Jurkat, Clone E6-1 (cell line): ENCODE data around the gene MINDY1. TPM values are rescaled to one million over a fixed set of nuclear protein-coding genes. Genes with fewer than 3 reads are reported as not detected.

Experiments used
- DNase-seq: peaks from one replicate; pipeline ENCODE4 v3.0.0-alpha.2; 2011; ENCODE audit warnings: low read depth, low spot score
- H3K4me3 ChIP-seq: 2 replicates; pipeline ENCODE4 v1.5.1; 2011; ENCODE audit warnings: mild to moderate bottlenecking, low read length, control low read depth, moderate library complexity
- polyA plus RNA-seq: library from polyadenylated mRNA; unstranded; fragments of >200 nt; gene quantifications from one replicate; pipeline ENCODE4 v1.2.1, GENCODE V29; 2012; ENCODE audit warnings: missing spikeins; ENCODE audit not compliant: insufficient read length, insufficient read depth

MINDY1 gene, protein sequence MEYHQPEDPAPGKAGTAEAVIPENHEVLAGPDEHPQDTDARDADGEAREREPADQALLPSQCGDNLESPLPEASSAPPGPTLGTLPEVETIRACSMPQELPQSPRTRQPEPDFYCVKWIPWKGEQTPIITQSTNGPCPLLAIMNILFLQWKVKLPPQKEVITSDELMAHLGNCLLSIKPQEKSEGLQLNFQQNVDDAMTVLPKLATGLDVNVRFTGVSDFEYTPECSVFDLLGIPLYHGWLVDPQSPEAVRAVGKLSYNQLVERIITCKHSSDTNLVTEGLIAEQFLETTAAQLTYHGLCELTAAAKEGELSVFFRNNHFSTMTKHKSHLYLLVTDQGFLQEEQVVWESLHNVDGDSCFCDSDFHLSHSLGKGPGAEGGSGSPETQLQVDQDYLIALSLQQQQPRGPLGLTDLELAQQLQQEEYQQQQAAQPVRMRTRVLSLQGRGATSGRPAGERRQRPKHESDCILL
- polyA plus RNA-seq = 1.6 TPM

DNA sequence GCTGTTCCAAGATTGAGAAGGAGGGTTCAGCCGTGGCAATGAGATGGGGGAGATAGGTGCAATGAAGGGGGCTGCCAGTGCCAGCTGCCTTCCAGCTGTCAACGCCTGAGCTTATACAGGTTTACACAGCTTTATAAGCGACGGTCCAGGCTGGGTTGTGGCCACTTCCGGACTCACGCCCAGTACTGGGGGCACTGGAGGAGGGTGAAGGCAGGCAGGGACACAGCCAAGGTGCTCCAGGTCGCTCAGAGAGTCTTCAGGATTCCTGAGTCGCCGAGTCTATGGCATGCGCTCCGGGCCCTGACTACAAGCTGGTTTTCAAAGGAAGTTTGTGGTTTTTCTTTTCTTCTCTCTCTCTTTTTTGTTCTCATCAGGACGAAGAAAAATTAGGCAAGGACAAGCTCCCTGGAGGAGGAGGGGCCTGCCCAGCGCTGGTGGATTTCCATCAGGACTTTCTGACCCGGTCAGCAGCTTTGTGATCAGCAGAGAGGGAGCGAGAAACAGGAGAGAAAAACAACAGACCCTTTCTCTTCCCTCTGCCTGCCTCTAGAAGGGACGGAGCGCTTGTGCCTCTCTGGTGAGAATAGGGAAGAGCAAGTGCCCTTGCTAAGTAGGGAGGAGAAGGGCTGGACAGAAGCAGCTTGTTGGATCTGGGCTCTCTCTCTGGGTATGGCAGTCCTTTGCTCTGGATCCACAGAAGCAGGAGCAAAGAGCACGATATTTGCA is at the start of gene MINDY1:
Gene MINDY1 (minus strand): TSS at position 576 of the 726 bp plus-strand sequence. CDS start 4,285 bp downstream, outside the sequence.
- peak; percentile 61 for DNase-seq
- H3K4me3 ChIP-seq = peak within 1 kb of the TSS; percentile 99

DNA sequence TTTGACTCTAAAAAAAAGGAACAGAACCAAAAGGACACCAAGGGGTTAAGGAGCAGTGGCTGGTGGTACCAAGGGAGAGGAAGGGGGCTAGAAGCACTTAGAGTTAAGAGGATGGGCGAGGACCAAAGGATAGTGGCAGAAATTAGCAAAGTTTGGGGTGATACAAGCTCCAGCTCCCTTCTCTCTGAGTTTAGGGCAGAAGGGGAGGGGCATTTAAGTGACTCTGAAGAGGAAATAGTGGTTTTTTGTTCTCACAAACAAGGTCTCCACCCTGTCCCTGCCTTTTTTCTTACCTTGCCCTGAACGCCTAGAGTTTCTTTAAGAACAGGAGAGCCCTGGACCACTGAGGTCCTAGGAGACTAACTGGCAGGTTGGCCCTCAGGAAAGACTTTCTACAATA is 49.4 kb upstream of the MINDY1 start:
- peak overlapping the region; percentile 13; the same call in 1 of the 2 replicates for H3K4me3 ChIP-seq
- peak; percentile 57 for DNase-seq

DNA sequence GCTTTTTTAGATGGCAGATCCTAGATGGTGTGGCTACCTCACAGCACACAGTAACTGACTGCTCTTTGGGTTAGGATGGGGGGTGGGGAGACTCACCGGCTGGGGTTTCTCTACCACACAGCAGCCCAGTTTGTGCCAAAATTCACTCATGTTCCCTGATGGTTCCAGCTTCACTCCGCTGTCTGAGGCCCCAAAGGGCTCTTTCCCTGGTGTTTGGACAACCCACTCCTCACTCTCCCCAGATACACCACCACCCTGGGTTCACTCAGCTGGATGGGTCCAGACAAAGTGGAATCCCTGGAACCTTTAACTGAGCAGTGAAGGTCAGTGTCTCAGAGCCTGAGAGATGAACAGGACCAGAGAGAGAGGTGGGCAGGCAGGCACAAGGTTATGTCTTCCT is 48.9 kb upstream of the MINDY1 start:
- no peak overlapping the region for H3K4me3 ChIP-seq

DNA sequence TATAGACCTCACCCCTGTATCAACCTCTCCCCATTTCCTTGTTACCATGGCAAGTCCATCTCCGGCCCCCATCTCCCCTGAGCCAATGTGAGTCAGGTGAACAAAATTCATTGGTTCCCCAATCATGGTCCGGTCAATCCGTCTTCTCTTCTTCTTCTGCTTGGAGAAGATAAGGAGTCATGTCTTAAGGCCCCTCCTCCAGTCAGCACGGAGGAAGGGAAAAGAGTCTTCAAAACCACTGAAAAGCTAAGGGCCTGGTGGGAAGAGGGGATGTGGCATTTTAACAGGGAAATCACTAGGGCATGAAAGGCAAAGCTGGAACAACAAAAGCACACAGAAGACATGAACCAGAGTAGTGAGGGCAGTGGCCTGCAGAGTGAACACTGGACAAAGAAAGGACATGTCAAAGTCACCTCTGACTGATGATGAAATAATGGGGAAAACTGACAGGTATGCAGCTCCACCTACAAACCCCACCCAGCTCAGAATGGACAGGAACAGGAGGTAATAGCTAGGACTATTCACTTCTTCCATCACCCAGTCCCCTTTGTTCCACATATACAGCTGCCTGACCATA is 48.4 kb upstream of the MINDY1 start:
- H3K4me3 ChIP-seq = no peak overlapping the region
- DNase-seq = no peak

More for the DNA sequence above, 48.9 kb upstream of the MINDY1 start:
- DNase-seq = no peak

DNA sequence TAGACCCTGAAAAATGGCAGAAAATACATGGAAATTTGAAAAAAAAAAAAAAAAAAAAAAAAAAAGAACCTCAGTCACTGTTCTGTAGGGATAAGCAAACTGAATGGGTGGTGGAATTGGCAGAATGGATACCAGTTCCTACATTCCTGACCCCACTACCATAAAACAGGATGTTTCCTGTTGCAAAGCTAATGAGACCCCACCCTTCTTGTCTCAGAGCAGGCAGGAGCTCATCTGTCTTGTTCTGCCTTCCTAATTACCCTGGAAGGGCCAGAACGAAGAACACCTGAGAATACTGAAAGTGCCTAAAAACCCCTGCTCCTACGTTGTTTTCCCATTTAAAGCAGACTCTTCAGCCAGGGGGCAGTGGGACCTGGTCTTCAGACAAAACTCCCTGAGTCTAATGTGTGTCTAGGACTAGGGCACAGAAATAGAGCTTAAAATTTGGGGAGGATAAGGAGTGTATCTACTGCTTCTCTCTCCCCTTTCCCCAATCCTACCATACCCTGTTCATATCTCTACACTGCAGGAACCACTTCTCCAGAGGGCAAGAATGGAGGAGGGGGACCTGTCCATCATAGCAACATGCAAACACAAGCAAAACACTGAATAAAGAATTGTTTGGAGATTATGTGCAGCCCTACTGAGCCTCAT is 44.8 kb upstream of the MINDY1 start:
- DNase-seq = no peak
- no peak overlapping the region for H3K4me3 ChIP-seq

DNA sequence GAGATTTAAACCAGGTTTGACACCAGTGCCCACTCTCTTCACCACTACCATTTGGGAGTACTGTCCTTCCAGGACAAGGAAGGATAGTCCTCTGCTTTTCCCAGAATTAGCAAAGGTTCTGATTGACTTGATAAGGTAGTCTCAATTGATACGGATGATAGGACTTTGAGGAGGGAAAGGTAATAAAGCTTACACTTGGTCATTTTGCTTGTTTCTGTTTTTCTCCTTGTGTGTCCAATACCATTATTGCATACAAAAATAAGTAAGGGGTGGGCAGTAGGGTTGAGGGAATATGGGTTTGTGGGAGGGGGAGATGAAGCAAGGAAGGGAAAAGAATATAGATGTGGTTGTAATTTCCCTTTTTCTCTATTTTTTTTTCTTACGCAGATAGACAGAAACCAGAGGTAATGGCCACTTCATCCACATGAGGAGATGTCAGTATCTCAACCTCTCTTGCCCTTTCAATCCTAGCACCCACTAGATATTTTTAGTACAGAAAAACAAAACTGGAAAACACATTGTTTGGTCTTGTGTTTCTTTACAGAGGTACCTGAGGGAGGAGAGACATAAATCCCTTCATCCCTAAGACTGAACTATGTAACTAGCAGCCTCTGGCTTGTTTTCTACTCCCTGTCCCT is 43.5 kb upstream of the MINDY1 start:
- no peak for DNase-seq
- no peak overlapping the region for H3K4me3 ChIP-seq

DNA sequence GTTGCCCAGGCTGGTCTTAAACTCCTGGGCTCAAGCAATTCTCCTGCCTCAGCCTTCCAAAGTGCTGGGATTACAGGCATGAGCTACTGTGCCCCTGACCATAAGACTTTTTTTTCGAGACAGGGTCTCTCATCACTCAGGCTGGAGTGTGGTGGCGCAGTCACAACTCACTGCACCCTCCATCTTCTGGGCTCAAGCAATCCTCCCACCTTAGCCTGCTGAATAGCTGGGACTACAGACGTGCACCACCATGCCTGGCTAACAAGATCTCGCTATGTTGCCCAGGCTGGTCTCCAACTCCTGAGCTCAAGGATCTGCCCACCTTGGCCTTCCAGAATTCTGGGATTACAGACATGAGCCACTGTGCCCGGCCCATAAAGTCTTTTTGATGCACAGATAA is 42.8 kb upstream of the MINDY1 start:
- H3K4me3 ChIP-seq = no peak overlapping the region
- no peak for DNase-seq

DNA sequence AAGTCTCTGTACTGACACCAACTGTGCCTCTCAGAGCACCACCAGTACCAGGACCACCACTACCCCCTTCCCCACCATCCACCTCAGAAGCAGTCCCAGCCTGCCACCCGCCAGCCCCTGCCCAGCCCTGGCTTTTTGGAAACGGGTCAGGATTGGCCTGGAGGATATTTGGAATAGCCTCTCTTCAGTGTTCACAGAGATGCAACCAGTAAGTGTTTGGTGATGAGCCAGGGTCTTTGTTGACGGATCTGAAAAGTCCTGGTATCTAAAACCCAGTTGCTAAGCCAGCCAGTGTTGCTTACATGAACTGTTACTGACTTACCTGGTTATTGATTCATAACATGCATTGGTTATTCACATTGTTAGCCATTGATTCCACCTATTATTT is 41.9 kb upstream of the MINDY1 start:
- DNase-seq = no peak
- no peak overlapping the region for H3K4me3 ChIP-seq

DNA sequence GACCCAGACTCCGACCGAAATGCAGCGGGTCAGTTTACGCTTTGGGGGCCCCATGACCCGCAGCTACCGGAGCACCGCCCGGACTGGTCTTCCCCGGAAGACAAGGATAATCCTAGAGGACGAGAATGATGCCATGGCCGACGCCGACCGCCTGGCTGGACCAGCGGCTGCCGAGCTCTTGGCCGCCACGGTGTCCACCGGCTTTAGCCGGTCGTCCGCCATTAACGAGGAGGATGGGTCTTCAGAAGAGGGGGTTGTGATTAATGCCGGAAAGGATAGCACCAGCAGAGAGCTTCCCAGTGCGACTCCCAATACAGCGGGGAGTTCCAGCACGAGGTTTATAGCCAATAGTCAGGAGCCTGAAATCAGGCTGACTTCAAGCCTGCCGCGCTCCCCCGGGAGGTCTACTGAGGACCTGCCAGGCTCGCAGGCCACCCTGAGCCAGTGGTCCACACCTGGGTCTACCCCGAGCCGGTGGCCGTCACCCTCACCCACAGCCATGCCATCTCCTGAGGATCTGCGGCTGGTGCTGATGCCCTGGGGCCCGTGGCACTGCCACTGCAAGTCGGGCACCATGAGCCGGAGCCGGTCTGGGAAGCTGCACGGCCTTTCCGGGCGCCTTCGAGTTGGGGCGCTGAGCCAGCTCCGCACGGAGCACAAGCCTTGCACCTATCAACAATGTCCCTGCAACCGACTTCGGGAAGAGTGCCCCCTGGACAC is 41.4 kb upstream of the MINDY1 start:
- DNase-seq = no peak
- H3K4me3 ChIP-seq = peak overlapping the region; percentile 37

DNA sequence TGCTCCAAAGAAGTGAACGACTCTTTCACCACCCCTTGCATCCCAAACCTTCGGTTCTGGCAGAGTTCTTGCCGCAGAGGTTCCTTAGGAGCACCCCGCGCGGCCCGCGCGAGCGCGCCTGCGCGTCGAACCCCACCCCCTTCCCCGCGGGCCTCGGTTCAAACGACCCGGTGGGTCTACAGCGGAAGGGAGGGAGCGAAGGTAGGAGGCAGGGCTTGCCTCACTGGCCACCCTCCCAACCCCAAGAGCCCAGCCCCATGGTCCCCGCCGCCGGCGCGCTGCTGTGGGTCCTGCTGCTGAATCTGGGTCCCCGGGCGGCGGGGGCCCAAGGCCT is 40.9 kb upstream of the MINDY1 start, which contains the start of gene C1orf56:
Gene C1orf56 (plus strand): TSS at position 161 of the 334 bp plus-strand sequence. CDS start 97 bp downstream, at position 258.
- peak within 1 kb of the TSS; percentile 37 for H3K4me3 ChIP-seq
- no peak for DNase-seq

DNA sequence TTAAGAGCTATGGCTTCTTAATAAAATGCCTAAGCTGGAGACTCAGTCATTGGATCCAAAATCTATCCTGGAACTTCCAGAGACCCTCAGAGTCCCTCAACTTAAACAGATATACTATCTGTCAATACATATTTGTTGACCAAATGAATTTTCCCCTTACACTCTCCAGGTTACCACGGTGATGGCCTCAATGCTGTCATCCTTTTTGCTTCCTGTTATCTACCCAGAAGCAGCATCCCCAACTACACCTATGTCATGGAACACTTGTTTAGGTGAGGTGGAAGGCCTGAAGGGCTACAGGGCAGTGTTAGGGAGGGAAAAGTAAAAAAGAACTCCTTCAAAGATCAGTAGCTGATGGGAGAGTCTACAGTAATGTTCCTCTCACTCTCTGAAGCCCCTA is 36.5 kb upstream of the MINDY1 start:
- no peak for DNase-seq
- H3K4me3 ChIP-seq = no peak overlapping the region

DNA sequence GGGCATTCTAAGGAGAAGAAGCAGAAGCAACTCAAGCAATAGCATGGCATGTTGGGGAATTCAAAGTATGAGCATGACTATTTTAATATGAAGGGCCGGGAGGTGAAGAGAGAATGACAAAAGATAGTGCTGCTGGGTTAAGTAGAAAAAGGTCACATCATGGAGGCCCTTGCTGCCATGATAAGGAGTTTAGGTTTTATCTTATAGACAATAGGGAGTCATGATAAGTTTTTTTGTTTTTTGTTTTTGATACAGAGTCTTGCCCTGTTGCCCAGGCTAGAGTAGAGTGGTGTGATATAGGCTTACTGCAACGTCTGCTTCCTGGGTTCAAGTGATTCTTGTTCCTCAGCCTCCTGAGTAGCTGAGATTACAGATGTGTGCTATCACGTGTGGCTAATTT is 32.8 kb upstream of the MINDY1 start:
- no peak for DNase-seq
- no peak overlapping the region for H3K4me3 ChIP-seq

DNA sequence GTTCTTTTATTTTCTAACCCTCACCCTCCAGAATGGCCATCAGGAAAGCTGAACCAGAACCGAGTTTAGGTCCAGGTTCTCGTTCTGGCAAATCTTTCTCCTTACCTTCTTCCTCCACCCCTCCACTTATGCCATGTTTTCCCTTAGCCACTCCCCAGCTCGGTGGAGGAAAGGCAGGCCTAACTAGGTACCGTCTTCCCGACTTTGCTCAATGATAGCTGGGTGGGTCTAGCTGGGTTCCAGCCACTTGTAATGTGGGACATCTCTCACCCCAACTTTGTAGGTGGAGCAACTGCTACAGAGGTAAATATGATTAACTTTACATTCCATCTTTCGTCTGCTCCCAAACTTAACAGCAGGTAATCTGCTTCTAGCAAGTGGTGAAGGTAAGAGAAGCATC is 30.3 kb upstream of the MINDY1 start:
- no peak for DNase-seq
- no peak overlapping the region for H3K4me3 ChIP-seq

DNA sequence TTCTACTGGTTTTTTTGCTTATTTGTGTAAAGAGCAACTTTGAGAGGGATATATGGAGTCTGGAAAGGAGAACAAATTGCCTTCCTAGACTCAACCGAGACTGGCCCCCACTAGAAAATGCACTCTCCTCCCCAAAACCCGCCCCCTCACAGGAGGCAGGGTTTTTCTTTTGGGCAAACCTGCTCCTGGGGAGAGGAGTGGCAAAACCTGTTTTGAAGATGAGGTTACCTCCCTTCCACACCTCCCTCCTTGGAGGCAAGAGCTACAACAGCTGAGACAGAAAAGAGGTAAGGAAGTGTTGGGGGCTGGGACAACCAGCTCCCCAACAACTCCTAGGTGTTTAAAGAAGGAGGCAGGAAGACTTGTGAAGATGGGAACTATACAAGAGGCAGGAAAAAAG is 29.7 kb upstream of the MINDY1 start, which contains the start of gene BNIPL:
Gene BNIPL (plus strand): TSS at position 231 of the 400 bp plus-strand sequence. CDS start 140 bp downstream, at position 371.
- no peak for DNase-seq
- no peak within 1 kb of the TSS for H3K4me3 ChIP-seq

DNA sequence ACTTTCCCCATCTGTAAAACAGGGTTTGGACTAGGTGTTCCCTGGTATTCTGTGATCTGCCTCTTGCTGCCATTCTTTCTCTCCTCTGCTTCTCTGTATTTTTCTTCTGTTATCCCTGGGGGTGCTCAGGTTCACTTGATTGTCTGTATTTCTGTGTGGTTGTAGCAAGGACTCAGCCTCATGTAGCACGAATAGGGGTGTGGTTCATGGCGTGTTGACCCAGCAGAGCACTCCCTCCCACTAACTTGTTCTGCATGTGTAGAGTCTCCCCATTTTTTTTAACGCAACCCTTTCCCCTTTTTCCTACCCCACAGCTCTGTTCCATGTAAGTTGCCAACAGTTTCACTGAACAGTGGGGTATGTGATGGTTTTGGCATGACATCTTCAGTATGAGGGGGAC is 28.5 kb upstream of the MINDY1 start:
- no peak for DNase-seq
- H3K4me3 ChIP-seq = no peak overlapping the region

DNA sequence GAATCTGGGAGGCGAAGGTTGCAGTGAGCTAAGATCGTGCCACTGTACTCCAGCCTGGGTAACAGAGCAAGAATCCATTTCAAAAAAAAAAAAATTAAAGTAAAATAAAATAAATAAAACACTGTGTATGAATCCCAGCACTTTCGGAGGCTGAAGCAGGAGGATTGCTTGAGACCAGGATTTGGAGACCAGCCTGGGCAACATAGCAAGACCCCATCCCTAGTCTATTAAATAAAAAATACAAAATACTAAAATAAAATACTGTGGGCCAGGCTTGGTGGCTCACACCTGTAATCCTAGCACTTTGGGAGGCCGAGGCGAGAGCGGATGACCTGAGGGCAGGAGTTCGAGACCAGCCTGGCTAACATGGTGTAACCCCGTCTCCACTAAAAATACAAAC is 25.5 kb upstream of the MINDY1 start:
- DNase-seq = no peak
- no peak overlapping the region for H3K4me3 ChIP-seq

DNA sequence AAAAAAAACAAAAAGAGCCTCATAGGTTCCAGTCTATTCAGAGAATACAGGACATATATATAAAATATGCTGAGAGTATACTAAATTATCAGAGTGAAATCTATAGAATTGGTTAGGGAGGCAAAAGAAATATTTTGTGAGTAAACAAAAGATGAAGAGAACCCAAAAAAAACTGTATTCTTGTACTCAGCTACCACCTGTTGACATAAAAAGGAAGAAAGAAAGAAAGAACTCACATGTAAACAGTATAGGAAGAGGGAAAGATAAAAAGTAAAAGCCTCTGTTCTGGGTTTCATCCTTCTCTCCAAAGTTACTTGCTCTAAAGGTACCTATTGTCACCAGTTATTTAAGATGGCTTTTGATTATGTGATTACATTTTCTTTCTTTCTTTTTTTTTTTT is 19.8 kb upstream of the MINDY1 start:
- DNase-seq = no peak

DNA sequence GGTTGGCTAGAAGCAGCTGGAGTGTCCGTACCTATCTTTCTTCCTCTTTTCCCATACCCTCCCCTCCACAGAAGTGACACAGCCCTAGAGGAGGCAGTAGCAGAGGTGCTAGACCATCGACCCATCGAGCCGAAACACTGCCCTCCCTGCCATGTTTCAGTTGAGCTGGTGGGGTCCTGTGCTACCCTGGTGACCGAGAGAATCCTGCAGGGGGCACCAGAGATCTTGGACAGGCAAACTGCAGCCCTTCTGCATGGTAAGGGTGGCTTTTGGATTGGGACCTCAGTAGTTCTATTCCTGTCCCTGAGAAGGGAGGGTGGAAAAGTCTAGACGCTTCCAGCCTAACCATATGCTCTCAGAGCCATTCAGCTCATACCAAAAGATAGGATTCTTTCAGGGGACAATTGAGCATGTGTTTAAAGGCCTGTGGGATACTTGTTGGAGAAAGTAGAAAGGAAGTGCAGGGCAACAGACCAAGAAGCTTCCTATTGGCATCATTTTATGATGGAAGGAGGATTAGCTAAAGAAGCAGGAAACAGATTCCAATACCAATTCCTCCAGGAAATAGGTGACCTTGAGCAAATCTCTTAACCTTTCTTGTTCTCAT is 17.9 kb upstream of the MINDY1 start:
- no peak overlapping the region for H3K4me3 ChIP-seq
- peak; percentile 58 for DNase-seq

More for the DNA sequence above, 19.8 kb upstream of the MINDY1 start:
- no peak overlapping the region for H3K4me3 ChIP-seq
